ENCODE measurements around the gene ASNS. TPM values are rescaled to one million over a fixed set of nuclear protein-coding genes. Genes with fewer than 3 reads are reported as not detected.

The ASNS gene
- total RNA-seq, 1 donor from 2014 or later, result 17.0 TPM

DNA sequence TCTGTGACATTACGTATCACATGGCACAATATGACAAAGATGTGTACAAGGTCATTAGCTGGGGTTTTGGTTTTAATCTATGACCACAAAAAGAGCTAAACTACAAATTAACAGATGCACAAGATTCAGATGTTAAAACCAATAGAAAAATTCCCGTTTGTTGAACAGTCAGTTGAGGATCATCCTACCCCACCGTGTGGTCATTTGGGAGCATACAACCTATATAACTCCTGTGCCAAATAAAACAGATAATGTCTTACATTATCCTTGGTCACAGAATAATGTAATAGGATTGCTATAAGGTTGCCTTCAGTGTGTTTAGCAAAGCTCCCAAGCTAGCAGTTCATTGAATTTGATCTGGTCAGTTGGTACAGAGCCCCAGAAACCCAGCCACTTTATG lies 28.2 kb downstream of the ASNS start:
- DNase-seq (ENCODE audit: low read depth, low spot score), result no peak

- DNase-seq (ENCODE audit: low read depth, low spot score), result no peak
These were observed 29.3 kb downstream of the ASNS start for GRCh38 chr7:97842772-97843345.

GRCh38 chr7:97842006-97842405 lies 30.2 kb downstream of the ASNS start:
- DNase-seq (ENCODE audit: low read depth, low spot score), result no peak

- DNase-seq (ENCODE audit: low read depth, low spot score), result peak; percentile 20
These were observed 36.7 kb downstream of the ASNS start for GRCh38 chr7:97835296-97836138.

DNA sequence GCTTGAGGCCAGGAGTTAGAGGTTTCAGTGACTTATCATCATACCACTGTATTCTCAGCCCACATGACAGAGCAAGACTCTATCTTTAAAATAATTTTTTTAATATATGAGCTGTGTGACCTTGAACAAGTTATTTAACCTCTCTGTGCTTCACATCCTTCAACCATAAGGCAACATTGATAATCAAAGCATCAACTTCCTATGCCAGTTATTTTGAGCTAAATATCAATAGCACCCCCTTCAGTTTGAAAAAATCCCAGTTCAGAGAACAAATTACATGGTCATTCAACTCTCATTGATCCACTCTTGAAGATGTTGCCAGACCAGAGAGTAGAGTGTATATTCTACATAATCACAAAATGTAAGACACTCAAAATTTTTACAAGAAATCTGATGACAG lies 53.0 kb downstream of the ASNS start:
- no peak for DNase-seq (ENCODE audit: low read depth, low spot score)

GRCh38 chr7:97818066-97818663 lies 54.0 kb downstream of the ASNS start:
- DNase-seq (ENCODE audit: low read depth, low spot score), result no peak

Other genes with a start within 250 kb of the ASNS start
- not detected in 2 replicates for gene TAC1, start 140.3 kb downstream of the ASNS start, total RNA-seq
- not detected in 2 replicates for gene OCM2, start 117.8 kb upstream of the ASNS start, total RNA-seq
- gene LMTK2, start 234.5 kb upstream of the ASNS start, total RNA-seq, result 10.4 and 11.4 TPM in 2 replicates